ENCODE results near the gene SIVA1.

Gene SIVA1

DNA sequence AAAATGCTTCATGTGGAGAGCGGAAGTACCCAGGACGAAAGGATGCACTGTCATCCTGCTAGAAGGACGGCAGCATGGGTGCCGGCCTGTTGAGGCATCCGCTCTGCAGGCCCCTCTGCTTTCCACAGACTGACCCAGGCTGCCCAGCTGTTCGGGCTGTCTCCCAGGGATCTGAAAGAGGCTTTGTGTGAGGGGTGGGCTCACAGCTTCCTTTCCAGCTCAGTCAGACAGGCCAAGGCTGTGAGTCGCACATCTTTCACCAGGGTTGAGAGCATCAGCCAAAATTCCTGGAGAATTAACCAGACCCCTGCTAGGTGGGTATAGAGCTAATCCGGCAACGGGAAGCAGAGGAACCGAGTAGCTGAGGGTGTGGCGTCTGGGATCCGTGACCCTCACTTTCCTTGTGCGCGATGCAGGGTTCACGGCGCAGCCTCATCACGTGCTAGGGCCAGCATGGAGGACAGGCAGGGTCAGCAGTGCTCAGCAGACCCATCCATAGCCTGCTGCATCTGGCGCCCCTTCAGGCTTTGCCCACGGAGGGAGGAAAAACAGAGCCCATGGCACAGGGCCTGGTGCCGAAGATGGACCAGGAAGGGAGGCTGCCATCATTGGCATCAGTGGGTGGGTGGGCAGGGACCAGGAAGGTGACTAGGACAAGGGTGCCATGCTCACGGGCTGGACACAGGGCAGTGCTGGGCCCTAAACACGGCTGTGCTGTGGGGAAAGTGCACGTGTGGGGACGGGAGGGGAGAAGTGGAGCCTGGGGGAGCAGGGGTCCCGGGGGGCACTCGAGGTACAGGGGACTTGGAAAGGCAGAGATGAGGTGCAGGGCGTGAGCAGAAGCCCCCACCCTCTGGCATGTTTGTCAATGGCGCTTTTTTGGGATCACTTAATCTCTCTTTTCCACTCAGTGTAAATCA lies 9.2 kb upstream of the SIVA1 start:
- H3K79me2 ChIP-seq (ENCODE audit: insufficient read depth, low read length), result no peaks in the 10 kb centered on the region
- H3K4me1 ChIP-seq (ENCODE audit: insufficient read depth, low read length, poor library complexity, severe bottlenecking), result no peaks in the 10 kb centered on the region
- no peaks in the 10 kb centered on the region for H3F3A ChIP-seq (ENCODE audit: low read depth)
- H3K4me3 ChIP-seq (ENCODE audit: low read length, poor library complexity, severe bottlenecking), result no peak overlapping the region
- no peak overlapping the region for H3K4me2 ChIP-seq (ENCODE audit: low read depth, low read length, poor library complexity, severe bottlenecking)
- H2AFZ ChIP-seq (ENCODE audit: low read length), result no peak overlapping the region
- no peaks in the 10 kb centered on the region for H3K27me3 ChIP-seq (ENCODE audit: insufficient read depth, low read length, poor library complexity, severe bottlenecking)
- H4K20me1 ChIP-seq (ENCODE audit: insufficient read depth, low read length, poor library complexity, severe bottlenecking), result no peaks in the 10 kb centered on the region
- H3K36me3 ChIP-seq (ENCODE audit: insufficient read depth, low read length), result no peaks in the 10 kb centered on the region
- H3K9me2 ChIP-seq (replicated peaks; ENCODE audit: low read depth, low read length), result no peaks in the 10 kb centered on the region
- H3K9ac ChIP-seq (ENCODE audit: low read depth, low read length, poor library complexity, severe bottlenecking), result no peak overlapping the region
- H3K9me3 ChIP-seq (ENCODE audit: insufficient read depth, low read depth, low read length), result no peaks in the 10 kb centered on the region
- TF ChIP-seq EZH2phosphoT487 (IDR thresholded peaks at IDR 0.05; ENCODE audit: borderline replicate concordance), result no peak
- TF ChIP-seq, protein P1, sequence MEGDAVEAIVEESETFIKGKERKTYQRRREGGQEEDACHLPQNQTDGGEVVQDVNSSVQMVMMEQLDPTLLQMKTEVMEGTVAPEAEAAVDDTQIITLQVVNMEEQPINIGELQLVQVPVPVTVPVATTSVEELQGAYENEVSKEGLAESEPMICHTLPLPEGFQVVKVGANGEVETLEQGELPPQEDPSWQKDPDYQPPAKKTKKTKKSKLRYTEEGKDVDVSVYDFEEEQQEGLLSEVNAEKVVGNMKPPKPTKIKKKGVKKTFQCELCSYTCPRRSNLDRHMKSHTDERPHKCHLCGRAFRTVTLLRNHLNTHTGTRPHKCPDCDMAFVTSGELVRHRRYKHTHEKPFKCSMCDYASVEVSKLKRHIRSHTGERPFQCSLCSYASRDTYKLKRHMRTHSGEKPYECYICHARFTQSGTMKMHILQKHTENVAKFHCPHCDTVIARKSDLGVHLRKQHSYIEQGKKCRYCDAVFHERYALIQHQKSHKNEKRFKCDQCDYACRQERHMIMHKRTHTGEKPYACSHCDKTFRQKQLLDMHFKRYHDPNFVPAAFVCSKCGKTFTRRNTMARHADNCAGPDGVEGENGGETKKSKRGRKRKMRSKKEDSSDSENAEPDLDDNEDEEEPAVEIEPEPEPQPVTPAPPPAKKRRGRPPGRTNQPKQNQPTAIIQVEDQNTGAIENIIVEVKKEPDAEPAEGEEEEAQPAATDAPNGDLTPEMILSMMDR (conservative IDR thresholded peaks at IDR 0.05; ENCODE audit: low read length), result no peak

DNA sequence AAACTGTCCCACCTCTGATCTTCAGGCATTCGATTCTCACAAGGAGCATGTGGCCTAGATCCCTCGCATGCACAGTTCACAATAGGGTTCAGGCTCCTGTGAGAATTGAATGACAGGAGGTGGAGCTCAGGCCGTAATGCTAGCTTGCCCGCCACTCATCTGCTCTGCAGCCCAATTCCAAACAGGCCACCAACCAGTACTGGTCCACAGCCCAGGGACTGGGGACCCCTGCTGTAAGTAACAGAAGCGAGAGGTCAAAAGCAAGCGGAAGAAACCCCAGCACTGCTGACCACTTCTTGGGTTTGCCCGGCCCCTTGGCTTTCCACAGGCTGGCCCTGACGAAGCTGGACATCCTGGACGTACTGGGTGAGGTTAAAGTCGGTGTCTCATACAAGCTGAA lies 8.5 kb upstream of the SIVA1 start:
- Histone ChIP-seq H3K79me2 (ENCODE audit: insufficient read depth, low read length) (no peaks in the 10 kb centered on the region), H3K4me3 (ENCODE audit: low read length, poor library complexity, severe bottlenecking) (no peak overlapping the region), H3K36me3 (ENCODE audit: insufficient read depth, low read length) (no peaks in the 10 kb centered on the region), H3K9me2 (replicated peaks; ENCODE audit: low read depth, low read length) (no peaks in the 10 kb centered on the region), H4K20me1 (ENCODE audit: insufficient read depth, low read length, poor library complexity, severe bottlenecking) (no peaks in the 10 kb centered on the region), H3K4me2 (ENCODE audit: low read depth, low read length, poor library complexity, severe bottlenecking) (no peak overlapping the region), H3K27me3 (ENCODE audit: insufficient read depth, low read length, poor library complexity, severe bottlenecking) (no peaks in the 10 kb centered on the region), H3F3A (ENCODE audit: low read depth) (no peaks in the 10 kb centered on the region), H3K9ac (ENCODE audit: low read depth, low read length, poor library complexity, severe bottlenecking) (no peak overlapping the region), H3K9me3 (ENCODE audit: insufficient read depth, low read depth, low read length) (no peaks in the 10 kb centered on the region), H2AFZ (ENCODE audit: low read length) (no peak overlapping the region), H3K4me1 (ENCODE audit: insufficient read depth, low read length, poor library complexity, severe bottlenecking) (no peaks in the 10 kb centered on the region)
- no peak for TF ChIP-seq EZH2phosphoT487 (IDR thresholded peaks at IDR 0.05; ENCODE audit: borderline replicate concordance)
- TF ChIP-seq, protein P1 (conservative IDR thresholded peaks at IDR 0.05; ENCODE audit: low read length), result no peak

DNA sequence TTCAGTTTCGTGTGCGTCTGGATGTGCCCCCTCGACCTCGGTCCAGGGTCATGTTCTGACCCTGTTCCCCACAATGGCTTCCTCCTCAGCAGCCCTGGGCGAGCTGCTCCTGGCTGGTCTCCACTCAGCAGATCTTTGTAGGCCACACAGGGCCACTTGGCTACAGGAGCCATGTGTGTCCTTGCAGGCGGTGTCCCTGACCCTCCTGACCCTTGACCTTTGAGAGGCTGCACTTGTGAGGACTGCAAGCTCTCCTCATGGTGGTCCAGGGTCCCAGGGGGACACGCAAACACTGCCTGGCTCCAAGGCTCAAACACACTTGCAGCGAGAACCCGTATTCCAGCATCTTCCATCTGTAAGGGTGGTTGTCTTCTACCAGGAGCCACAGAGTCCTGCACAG lies 7.5 kb upstream of the SIVA1 start:
- no peak overlapping the region for H3K9ac ChIP-seq (ENCODE audit: low read depth, low read length, poor library complexity, severe bottlenecking)
- no peaks in the 10 kb centered on the region for H3K36me3 ChIP-seq (ENCODE audit: insufficient read depth, low read length)
- H3K27me3 ChIP-seq (ENCODE audit: insufficient read depth, low read length, poor library complexity, severe bottlenecking), result no peaks in the 10 kb centered on the region
- H3K79me2 ChIP-seq (ENCODE audit: insufficient read depth, low read length), result no peaks in the 10 kb centered on the region
- no peak overlapping the region for H3K4me2 ChIP-seq (ENCODE audit: low read depth, low read length, poor library complexity, severe bottlenecking)
- no peaks in the 10 kb centered on the region for H3K9me2 ChIP-seq (replicated peaks; ENCODE audit: low read depth, low read length)
- H3F3A ChIP-seq (ENCODE audit: low read depth), result no peaks in the 10 kb centered on the region
- no peaks in the 10 kb centered on the region for H3K9me3 ChIP-seq (ENCODE audit: insufficient read depth, low read depth, low read length)
- no peak overlapping the region for H2AFZ ChIP-seq (ENCODE audit: low read length)
- H3K4me1 ChIP-seq (ENCODE audit: insufficient read depth, low read length, poor library complexity, severe bottlenecking), result no peaks in the 10 kb centered on the region
- no peak overlapping the region for H3K4me3 ChIP-seq (ENCODE audit: low read length, poor library complexity, severe bottlenecking)
- no peaks in the 10 kb centered on the region for H4K20me1 ChIP-seq (ENCODE audit: insufficient read depth, low read length, poor library complexity, severe bottlenecking)
- TF ChIP-seq EZH2phosphoT487 (IDR thresholded peaks at IDR 0.05; ENCODE audit: borderline replicate concordance), result no peak
- TF ChIP-seq, protein P1 (conservative IDR thresholded peaks at IDR 0.05; ENCODE audit: low read length), result no peak
